ENCODE data around the gene MS4A2.
"Not testable (repeated sequence)": the region's sequence is repeated elsewhere in the genome, so short reads cannot be mapped to it uniquely, and the experiment has no call there.

MS4A2 gene

DNA sequence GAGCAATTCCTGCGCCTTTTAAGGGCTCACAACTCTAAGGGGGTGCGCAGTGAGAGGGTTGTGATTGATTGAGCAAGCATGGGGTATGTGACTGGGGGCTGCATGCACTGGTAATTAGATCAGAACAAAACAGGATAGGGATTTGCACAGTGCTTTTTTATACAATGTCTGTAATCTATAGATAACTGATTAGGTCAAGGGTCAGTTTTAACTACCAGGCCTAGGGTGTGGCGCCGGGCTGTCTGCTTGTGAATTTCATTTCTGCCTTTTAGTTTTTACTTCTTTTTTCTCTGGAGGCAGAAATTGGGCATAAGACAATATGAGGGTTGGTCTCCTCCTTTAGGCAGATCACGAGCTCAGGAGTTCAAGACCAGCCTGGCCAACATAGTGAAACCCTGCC is 20.2 kb downstream of the MS4A2 start:
- DNase-seq (ENCODE audit: low read depth); H3K4me3 ChIP-seq (ENCODE audit: low read depth, low read length): not testable (repeated sequence)

DNA sequence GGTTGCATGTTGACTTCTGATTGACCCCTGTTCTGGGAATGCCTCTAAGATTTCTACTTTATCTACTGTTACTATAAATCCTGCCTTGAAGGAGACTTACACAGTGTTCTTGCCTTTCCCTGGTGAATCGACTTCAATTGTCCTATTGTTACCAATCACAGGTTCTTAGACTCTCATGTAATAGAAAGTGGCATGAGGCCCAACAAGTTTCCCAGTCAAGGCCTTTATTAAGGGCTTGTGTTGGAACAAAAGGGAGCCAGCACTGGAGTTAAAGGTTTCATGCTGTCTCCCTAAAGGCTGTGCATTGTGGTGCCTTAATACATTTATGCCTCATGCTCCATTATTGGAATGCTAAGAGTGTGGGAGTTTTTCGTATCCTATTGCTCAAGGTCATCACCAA is 23.3 kb downstream of the MS4A2 start:
- TF ChIP-seq, protein P1, sequence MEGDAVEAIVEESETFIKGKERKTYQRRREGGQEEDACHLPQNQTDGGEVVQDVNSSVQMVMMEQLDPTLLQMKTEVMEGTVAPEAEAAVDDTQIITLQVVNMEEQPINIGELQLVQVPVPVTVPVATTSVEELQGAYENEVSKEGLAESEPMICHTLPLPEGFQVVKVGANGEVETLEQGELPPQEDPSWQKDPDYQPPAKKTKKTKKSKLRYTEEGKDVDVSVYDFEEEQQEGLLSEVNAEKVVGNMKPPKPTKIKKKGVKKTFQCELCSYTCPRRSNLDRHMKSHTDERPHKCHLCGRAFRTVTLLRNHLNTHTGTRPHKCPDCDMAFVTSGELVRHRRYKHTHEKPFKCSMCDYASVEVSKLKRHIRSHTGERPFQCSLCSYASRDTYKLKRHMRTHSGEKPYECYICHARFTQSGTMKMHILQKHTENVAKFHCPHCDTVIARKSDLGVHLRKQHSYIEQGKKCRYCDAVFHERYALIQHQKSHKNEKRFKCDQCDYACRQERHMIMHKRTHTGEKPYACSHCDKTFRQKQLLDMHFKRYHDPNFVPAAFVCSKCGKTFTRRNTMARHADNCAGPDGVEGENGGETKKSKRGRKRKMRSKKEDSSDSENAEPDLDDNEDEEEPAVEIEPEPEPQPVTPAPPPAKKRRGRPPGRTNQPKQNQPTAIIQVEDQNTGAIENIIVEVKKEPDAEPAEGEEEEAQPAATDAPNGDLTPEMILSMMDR (IDR thresholded peaks at IDR 0.05; ENCODE audit: control insufficient read depth, extremely low read depth, insufficient read depth) = no peak
- no peak for DNase-seq (ENCODE audit: low read depth)
- no peak overlapping the region for H3K4me3 ChIP-seq (ENCODE audit: low read depth, low read length)

DNA sequence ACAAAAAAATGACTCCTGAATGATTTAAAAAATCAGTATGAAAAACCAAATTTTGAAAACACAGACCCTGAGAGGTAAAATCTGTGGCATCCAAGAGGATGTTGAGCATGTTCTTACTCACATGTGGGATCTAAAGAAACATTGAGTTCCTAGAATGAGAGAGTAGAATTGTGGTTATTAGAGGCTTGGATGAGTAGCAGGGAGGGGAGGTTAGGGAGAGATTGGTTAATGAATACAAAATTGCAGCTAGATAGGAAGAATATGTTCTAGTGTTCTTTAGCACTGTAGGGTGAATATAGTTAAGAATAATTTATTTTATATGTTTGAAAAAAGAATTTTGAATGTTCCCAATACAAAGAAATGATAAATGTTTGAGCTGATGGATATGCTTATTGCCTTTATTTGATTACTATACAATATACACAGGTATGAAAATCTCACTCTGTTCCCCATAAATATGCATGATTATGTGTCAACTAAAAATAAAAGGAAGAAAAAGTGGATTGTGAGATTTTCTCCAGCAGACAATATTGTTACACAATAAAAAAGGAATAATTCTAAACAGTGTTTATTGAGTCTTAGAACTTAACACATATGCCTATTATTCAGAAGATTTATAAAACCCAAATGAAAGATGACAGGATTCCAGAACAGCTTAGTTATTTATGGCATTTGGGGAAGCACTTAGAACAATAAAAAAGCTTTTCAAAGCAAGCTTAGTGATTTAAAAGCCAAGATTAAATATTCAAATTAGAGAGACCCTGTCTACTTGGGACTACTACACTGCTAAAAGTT is 28.7 kb downstream of the MS4A2 start:
- H3K4me3 ChIP-seq (ENCODE audit: low read depth, low read length) = no peak overlapping the region
- no peak for DNase-seq (ENCODE audit: low read depth)
- TF ChIP-seq, protein P1 (IDR thresholded peaks at IDR 0.05; ENCODE audit: control insufficient read depth, extremely low read depth, insufficient read depth) = no peak

DNA sequence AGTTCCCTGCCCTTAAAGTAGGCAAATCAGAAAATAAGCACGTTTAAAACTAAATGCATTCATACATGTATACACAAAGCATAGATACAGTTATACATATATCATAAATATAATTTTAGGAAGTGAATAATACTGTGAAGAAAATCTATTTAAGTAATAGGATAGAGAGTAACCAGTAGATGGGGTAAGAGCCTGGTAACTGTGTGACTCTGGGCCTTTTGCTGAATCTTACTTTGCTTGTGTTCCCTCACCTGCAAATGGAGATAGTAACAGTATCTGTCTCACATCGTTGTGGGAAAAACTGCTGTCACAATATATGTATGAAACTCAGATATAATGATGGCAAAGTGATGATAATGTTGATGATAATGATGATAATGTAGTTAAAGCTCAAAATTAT is 29.9 kb downstream of the MS4A2 start:
- TF ChIP-seq, protein P1 (IDR thresholded peaks at IDR 0.05; ENCODE audit: control insufficient read depth, extremely low read depth, insufficient read depth) = no peak
- DNase-seq (ENCODE audit: low read depth) = no peak
- no peak overlapping the region for H3K4me3 ChIP-seq (ENCODE audit: low read depth, low read length)

DNA sequence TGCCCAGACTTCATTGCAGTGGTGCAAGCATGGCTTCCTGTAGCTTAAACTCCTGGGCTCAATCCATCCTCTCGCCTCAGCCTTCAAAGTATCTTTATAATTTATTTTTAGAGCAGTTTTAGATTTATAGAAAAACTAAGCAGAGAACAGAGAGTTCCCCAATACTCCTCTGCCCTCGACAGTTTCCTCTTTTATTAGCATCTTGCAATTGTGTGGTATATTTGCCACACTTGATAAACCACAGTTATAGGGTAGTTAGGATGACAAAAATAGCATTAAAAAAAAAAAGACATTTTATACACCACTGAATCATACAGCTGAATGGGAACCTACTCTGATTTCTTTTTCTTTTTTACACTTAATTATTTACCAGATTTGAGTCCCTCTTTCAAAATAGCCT is 31.2 kb downstream of the MS4A2 start:
- TF ChIP-seq, protein P1 (IDR thresholded peaks at IDR 0.05; ENCODE audit: control insufficient read depth, extremely low read depth, insufficient read depth) = no peak
- no peak overlapping the region for H3K4me3 ChIP-seq (ENCODE audit: low read depth, low read length)
- no peak for DNase-seq (ENCODE audit: low read depth)

DNA sequence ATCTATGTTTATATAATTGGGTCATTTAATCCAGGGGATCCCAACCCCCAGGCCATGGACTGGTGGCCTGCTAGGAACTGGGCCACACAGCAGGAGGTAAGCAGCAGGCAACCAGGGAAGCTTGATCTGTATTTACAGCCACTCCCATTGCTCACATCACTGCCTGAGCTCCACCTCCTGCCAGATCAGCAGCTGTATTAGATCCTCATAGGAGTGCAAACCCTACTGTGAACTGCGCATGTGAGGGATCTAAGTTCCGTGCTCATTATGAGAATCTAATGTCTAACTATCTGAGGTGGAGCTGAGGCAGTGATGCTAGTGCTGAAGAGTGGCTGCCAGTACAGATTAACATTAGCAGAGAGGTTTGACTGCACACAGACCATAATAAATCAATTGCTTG is 32.8 kb downstream of the MS4A2 start:
- TF ChIP-seq, protein P1 (IDR thresholded peaks at IDR 0.05; ENCODE audit: control insufficient read depth, extremely low read depth, insufficient read depth) = no peak
- DNase-seq (ENCODE audit: low read depth) = no peak
- no peak overlapping the region for H3K4me3 ChIP-seq (ENCODE audit: low read depth, low read length)

DNA sequence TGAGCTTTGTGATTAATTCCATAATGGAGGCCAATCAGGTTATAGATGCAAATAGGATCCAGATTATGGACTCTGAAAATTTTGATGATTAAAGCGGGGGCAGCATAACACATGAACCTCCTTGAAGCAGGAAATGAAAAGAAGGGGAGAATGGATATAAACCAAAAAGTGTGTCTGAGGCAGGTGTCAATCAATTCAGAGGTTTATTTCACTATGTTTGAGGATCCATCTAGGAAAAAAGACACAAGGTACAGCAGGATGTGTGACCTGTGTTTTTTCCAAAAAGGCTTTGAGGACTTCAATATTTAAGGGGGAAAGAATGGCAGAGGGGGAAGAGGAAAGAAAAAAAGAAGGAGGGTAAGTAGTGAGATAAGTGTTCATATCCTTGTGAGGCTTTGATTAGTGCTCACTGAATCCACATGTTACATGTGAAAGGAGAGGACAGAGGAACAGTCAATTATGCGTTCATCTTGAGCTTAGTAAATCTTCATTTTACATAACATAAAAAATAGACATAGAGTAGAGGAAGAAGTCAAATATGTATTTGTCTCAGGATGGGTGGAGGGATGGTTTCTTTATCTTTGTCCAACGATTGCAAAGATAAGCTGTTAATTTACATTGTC is 34.1 kb downstream of the MS4A2 start:
- TF ChIP-seq, protein P1 (IDR thresholded peaks at IDR 0.05; ENCODE audit: control insufficient read depth, extremely low read depth, insufficient read depth) = no peak
- DNase-seq (ENCODE audit: low read depth) = no peak

More for the DNA sequence above, 34.1 kb downstream of the MS4A2 start:
- H3K4me3 ChIP-seq (ENCODE audit: low read depth, low read length) = no peak overlapping the region

Measured in LNCaP clone FGC (cell line).